Measurements from ENCODE around the gene USP34.
"Not testable (repeated sequence)": the region's sequence is repeated elsewhere in the genome, so short reads cannot be mapped to it uniquely, and the experiment has no call there.

Gene USP34, protein sequence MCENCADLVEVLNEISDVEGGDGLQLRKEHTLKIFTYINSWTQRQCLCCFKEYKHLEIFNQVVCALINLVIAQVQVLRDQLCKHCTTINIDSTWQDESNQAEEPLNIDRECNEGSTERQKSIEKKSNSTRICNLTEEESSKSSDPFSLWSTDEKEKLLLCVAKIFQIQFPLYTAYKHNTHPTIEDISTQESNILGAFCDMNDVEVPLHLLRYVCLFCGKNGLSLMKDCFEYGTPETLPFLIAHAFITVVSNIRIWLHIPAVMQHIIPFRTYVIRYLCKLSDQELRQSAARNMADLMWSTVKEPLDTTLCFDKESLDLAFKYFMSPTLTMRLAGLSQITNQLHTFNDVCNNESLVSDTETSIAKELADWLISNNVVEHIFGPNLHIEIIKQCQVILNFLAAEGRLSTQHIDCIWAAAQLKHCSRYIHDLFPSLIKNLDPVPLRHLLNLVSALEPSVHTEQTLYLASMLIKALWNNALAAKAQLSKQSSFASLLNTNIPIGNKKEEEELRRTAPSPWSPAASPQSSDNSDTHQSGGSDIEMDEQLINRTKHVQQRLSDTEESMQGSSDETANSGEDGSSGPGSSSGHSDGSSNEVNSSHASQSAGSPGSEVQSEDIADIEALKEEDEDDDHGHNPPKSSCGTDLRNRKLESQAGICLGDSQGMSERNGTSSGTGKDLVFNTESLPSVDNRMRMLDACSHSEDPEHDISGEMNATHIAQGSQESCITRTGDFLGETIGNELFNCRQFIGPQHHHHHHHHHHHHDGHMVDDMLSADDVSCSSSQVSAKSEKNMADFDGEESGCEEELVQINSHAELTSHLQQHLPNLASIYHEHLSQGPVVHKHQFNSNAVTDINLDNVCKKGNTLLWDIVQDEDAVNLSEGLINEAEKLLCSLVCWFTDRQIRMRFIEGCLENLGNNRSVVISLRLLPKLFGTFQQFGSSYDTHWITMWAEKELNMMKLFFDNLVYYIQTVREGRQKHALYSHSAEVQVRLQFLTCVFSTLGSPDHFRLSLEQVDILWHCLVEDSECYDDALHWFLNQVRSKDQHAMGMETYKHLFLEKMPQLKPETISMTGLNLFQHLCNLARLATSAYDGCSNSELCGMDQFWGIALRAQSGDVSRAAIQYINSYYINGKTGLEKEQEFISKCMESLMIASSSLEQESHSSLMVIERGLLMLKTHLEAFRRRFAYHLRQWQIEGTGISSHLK (N-terminal part only)

DNA sequence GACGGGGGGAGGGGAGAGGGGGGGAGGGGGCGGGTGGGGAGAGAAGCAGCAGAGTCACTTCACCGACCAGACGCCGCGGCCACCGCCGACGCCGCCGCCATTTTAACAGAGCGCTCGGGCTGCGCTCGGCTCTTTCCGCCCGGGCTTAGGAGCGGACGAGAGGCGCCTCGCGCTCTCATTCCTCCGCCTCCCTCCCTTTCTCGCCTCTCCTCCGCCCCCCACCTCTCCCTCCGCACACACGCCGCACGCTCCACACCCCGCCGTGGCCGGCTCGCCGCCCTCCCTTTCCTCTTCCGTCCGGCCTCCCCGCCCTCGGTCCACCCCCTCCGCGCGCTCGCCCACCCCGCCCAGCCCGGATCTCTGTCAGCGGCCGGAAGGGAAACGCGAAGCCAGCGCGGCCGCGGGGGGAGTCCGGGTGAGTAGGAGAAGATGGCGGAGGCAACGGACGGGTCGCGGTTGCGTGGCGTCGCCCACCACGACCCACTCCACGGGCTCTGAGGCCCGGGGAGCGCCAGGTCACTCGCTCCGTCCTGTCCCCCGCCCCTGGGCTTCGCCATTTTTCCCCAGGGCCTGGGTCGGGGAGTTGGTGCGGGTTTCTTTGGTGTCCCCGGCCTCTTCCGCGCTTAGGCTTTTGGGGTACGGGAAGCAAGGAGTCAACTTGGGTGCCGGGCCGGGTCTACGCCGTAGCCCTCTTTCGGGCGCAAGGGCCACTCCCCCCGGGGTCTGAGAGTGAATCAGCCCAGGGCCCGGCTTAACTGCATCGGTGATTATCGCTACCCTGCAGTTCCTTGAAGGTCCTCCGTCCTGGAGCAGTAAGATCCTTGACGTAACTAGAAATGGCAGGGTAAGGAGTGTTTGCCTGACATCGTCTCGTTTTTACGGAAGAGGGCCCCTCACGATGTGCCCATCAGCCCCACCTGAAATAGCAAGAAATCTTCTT lies at the start of gene USP34:
Gene USP34, minus strand, starts transcription at position 123 of the 940 bp plus-strand sequence. CDS start 395 bp downstream, outside the sequence.
- peak; percentile 74 to 89 (median 84) for DNase-seq

DNA sequence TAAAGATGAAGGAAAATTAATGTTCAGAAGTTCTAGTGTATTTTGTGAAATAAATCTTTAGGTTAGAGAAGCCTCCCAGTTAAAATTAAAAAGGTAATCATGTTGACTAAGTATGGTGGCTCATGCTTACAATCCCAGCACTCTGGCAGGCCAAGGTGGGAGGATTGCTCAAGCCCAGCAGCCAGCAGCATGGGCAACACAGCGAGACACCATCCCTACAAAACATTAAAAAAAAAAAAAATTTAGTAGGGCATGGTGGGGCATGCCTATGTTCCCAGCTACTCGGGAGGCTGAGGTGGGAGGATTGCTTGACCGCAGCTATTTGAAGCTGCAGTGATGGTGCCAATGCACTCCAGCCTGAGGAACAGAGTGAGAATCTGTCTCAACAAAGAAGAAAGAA lies 49.4 kb upstream of the USP34 start:
- no peak for DNase-seq

DNA sequence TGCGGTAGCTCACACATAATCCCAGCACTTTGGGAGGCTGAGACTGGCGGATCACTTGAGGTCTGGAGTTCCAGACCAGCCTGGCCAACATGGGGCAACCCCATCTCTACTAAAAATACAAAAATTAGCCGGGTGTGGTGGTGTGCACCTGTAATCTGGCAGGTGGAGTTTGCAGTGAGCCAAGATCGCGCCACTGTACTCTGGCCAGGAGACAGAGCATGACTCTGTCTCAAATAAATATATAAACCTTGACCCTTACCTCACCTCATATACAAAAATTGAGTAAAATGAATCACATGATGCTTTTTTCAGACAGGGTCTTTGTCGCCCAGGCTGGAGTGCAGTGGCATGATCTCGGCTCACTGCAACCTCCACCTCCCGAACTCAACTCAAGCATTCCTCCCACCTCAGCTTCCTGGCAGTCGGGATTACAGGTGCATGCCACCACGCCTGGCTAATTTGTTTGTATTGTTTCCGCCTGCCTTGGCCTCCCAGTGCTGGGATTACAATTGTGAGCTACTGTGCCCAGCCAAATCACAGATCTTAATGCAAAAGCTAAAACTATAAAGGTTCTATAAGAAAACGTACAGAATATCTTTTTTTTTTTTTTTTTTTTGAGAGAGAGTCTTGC lies 42.0 kb upstream of the USP34 start:
- no peak for DNase-seq

DNA sequence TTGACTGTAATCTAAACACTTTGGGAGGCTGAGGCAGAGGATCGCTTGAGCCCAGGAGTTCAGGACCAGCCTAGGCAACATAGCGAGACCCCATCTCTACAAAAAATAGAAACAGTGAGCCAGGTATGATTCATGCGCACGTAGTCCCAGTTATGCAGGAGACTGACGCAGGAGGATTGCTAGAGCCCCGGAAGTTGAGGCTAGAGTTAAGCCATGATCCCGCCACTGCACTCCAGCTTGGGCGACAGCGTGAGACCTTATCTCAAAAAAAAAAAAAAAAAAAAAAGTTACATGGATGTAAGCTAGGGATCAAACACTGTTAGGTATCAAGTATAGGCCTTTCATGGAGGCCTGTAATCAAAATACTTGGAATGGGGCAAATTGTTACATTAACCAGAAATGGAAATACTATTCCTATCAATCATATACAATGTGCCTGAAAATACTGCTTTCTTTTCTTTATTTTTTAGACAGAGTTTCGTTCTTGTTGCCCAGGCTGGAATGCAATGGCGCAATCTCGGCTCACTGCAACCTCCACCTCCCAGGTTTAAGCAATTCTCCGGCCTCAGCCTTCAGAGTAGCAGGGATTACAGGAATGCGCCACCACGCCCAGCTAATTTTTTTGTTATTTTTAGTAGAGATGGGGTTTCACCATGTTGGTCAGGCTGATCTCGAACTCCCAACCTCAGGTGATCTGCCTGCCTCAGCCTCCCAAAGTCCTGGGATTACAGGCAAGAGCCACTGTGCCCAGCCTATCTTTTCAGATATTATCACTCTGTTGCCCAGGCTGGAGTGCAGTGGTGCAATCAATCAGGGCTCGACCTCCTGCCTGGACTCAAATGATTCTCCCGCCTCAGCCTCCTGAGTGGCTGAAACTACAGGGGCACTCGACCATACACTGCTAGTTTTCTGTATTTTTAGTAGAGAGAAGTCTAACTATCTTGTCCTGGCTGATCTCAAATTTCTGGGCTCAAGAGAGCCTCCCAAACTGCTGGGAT lies 40.1 kb upstream of the USP34 start:
- no peak for DNase-seq

DNA sequence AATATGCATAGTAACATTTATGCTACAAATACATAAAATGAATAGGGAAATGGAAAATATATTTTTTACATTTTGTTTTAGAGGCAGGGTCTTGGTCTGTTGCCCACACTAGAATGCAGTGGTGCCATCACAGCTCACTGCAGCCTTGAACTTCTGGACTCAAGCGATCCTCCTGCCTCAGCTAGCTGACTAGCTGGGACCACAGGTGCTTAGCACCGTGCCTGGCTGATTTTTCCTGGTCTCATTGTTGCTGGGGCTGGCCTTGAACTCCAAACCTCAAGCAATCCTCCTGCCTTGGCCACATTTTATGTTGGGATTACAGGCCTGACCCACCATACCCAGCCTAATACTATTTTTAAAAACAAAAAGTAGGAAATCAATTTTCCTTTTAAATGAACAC lies 34.1 kb upstream of the USP34 start:
- no peak for DNase-seq

DNA sequence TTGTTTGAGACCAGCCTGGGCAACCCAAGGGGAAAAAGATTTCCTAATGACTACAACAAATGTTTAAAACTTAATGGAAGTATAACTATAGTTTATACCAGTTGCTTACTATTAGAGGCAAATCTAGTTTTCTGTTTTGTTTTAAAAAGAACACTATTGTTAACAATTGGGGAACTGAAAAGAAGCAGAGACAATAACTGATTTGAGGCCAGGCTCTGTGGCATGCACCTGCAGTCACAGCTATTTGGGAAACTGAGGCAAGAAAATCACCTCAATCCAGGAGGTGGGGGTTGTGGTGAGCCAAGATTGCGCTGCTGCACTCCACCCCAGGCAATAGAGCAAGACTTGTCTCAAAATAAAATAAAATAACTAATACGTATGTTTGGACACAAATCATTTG lies 28.2 kb upstream of the USP34 start:
- DNase-seq: no peak

DNA sequence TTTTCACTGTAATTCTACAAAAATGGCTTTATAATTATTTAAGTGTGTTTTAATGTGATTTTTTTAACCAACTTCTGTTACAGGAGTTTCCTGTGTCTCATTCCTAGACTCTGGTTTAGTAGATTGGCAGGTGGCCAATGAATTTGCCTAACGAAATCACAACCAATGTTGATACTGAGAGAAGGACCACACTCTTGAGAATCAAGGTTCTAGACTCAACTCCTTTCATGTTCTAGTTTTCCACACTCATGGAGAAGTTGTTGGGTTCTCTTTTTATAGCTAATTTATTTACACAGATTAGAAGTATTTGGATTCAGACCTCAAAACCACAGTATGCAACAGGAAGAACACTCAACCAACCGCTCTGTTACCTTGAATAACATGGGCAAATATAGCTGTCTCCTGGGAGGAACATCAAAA lies 22.6 kb upstream of the USP34 start:
- no peak for DNase-seq

DNA sequence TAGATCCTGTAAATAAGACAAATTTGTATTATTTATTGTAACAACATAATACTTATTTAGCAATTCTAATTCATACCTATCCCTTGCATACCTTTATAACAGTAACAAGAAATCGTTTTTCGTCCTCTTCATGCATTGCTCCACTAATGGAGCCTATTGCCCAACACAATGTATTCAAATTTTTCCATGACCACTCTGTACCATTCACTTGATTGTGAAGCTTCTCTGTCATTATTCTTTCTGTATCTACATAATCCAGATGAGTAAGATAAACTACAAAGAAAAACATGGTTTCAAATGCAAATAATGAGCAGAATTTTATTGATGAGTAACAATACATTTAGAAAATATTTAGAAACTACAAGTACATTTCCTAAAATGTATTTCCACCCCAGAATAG lies 21.6 kb upstream of the USP34 start:
- no peak for DNase-seq

DNA sequence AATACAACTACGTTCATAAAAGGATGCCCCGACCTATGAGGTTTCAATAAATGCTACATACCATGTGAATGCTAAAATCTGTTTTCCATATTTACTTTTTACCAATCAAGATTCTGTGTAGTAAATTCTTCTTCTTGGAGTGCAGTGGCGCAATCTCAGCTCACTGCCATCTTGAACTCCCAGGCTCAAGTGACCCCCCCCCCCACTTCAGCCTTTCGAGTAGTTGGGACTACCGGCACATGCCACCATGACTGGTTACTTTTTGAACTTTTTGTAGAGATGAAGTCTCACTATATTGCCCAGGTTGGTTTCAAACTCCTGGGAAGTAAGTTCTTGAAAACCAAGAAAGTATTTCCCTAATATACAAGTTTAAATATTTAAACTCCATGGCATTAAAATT lies 14.4 kb upstream of the USP34 start:
- DNase-seq: no peak

DNA sequence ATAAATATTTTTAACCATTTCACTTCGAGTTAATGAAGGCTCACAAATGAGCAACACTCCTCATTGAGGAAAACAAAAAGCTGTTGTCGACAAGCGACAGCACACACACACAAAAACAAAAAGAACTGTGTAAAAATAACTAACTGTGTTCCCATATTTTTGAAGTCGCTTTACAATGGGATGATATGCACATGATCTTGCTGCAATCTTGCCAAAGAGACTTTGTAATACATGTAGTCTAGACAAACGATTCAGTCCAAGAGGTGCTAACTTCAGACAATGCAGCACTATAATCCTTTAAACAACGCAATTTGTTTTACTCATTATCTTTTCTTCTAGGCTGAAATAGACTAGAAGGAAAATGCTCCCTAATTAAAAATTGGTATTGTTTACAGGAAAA lies 7.2 kb upstream of the USP34 start:
- DNase-seq: no peak

DNA sequence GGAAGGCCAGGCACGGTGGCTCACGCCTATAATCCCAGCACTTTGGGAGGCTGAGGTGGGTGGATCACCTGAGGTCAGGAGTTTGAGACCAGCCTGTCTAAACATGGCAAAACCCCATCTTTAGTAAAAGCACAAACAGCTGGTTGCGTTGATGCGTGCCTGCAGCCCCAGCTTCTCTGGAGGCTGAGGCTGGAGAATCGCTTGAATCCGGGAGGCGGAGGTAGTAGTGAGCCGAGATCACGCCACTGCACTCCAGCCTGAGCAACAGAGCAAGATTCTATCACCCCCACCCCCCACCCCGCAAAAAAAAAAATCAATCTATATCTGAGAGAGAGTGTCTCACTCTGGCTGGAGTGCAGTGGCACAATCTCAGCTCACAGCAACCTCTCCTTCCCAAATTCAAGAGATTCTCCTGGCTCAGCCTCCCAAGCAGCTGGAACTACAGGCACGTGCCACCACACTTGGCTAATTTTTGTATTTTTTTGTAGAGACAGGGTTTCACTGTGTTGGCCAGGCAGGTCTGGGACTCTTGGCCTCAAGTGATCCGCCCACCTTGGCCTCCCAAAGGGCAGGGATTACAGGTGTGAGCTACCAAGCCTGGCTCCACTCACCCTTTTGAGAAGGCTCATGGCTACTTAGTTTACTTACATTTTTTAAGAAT lies 6.2 kb upstream of the USP34 start:
- not testable (repeated sequence) for DNase-seq

DNA sequence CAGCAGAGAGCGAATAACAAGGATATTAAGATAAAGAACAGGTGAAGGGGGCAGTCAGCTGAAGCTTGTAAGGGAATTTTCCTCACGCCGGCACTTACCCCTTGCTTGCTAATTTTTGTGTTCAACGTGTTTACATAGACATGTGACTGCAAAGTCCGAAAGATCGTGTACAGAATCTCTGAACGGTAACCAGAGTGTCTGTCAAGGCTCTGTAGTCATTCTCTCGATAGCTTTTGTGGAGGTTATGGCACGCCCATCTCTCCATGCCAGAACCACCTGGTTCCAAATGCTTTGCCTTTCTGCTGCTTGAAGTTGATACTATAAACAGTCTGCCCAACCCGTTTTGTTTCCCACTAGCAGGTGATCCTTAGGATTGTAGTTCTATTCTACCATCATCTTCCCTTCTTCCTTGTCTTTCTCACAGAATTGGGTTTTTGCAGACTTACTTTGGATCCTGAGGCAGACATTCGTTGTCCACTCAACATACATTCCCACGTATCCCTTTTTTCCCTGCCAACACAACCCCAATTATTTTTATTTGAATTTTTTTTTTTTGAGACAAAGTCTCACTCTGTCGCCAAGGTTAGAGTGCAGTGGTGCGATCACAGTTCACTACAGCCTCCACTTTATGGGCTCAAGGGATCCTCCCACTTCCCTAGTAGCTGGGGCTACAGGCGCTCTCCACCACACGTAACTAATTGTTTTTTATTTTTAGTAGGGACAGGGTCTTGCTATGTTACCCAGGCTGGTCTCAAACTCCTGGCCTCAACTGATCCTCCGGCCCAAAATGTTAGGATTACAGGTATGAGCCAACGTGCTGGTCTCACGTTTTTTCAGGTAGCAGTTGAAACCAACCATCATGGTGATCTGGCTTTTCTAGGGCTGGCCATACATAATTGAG lies 1.3 kb upstream of the USP34 start:
- DNase-seq: no peak

DNA sequence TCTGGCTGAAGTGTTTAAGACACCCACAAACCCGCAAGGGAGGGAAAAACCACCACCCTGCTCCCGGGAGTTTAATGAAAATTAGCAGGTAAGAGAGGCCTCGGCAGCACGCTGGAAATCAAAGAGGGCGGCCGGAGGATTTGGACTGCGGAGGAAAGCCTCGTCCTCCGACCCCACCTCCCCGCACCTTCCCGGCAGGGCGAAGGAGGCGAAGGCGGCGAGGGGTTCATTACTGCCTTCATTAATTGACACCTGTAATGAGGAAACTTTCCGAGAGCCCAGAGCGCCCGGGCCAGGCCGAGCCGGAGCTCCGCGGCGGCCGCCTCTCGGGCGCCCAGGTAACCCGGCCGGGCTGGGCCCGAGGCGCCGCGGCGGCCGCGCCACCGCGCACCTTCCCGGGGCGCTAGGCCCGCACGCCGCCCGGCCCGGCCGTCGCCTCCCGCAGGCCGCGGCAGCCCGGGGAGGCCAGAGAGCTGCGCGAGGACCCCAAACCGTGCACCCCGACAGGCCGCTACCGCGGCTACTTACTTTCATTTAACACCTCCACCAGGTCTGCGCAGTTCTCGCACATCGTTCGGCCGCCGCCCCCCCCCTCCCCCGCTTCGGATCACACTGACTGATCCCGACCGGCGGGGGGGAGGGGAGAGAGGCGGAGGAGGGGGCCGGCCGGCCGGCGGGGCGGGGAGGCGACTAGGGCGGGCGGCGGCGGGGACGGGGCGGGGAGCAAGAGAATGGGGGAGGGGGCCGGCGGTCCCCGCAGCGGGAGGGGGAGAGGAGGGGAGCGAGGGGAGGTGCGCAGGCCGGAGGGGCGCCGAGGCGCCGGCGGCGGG lies 550 bp downstream of the USP34 start:
- peak; percentile 56 to 75 (median 62) for DNase-seq

DNA sequence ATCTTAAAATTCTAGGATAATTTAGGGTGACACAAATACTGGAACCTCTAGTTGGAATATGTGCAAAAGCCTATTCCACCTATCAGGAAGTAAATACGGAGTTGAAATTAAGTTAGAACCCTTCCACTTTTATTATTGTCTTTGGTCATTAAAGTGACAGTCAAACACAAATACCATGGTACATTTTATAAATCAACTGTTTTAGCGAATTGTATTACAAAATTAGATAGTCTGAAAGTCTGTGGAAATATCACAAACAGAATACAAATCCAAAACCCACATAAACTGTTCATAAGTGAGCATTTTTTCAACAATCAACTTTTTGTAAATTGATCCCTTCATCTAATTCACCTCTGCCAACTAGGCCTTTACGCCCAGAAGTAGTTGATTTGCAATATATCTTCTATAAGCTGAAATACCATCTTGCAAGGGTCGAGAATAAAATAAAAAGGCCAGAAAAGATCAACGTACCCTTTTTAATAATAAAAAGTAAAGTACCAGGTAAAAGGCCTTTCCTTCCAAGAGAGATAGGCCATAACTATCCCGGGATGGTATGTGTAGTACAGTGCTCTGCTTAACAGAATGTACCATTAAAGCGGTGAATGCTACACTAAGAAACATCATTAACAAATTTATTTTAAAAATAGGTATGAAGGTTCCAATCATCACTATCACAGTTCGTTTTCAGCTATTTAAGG lies 1.3 kb downstream of the USP34 start:
- DNase-seq: no peak

DNA sequence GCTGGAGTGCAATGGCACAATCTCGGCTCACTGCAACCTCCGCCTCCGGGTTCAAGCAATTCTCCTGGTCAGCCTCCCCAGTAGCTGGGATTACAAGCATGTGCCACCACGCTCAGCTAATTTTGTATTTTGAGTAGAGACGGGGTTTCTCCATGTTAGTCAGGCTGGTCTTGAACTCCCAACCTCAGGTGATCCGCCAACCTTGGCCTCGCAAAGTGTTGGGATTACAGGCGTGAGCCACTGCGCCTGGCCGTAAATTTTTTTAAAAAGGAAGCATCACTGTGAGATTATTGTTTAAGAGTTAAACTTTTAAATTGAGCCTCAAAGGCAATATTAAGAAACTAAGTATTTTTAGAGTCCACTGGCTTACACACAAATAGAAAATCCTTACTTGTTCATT lies 2.7 kb downstream of the USP34 start:
- not testable (repeated sequence) for DNase-seq

DNA sequence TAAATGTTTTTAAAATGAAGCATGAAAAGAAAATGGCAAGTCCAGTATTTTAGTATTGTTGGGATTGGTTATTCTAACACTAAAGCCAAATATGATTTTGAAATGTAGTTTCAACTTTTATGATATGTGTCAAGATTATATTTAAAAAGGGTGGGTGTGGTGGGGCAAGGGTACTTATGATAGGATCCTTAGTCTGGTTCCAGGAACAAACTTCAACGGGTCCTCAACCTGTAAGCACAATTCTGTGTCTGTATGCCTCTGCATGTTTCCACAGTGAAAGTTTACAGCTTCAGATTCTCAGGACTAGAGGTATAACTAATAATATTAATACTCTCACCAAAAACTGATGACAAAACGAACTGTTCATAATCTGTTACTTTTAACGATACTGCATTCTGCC lies 5.8 kb downstream of the USP34 start:
- DNase-seq: no peak

All from activated naive CD4-positive, alpha-beta T cell (primary cell).